GM12878 (cell line): ENCODE data around the gene PITX1.

Experiments used
- CHD1 ChIP-seq: IDR thresholded peaks from 2 replicates; pipeline ENCODE4 v1.6.1; 2012; ENCODE audit warnings: low read depth, low read length, improper control_type of control experiment
- EP300 ChIP-seq, 2 experiments: fragments of 150-350 bp in 1 of 2; IDR thresholded peaks; 2 replicates each; pipeline ENCODE4 v1.6.1; 2011 to 2012; ENCODE audit warnings: low read depth in 2 of 2, low read length in 2 of 2, borderline replicate concordance in 1 of 2, improper control_type of control experiment in 1 of 2, inconsistent platforms in 1 of 2; ENCODE audit not compliant: control insufficient read depth in 1 of 2
- EZH2 ChIP-seq: IDR thresholded peaks from 2 replicates; pipeline ENCODE4 v1.6.1; 2012; ENCODE audit warnings: low read depth, mild to moderate bottlenecking, control low read depth, inconsistent platforms, low read length, borderline replicate concordance; ENCODE audit not compliant: control insufficient read depth
- FOS ChIP-seq: IDR thresholded peaks from 3 replicates; pipeline ENCODE4 v1.6.1; 2011; ENCODE audit warnings: borderline replicate concordance; ENCODE audit not compliant: insufficient read length; ENCODE audit errors: extremely low read depth
- KAT2A ChIP-seq: conservative IDR thresholded peaks from 2 replicates; pipeline ENCODE4 v1.6.1; 2011; ENCODE audit warnings: low read depth, low read length; ENCODE audit not compliant: control insufficient read depth
- PAX5 ChIP-seq: IDR thresholded peaks from 2 replicates; pipeline ENCODE4 v1.6.1; 2011; ENCODE audit warnings: low read depth, low read length, borderline replicate concordance
- RAD21 ChIP-seq: IDR thresholded peaks from 2 replicates; pipeline ENCODE4 v1.6.1; 2011; ENCODE audit warnings: mild to moderate bottlenecking, low read depth, low read length, moderate library complexity; ENCODE audit not compliant: insufficient read depth
- SIN3A ChIP-seq: IDR thresholded peaks from 2 replicates; pipeline ENCODE4 v1.6.1; 2012; ENCODE audit warnings: low read depth, low read length, improper control_type of control experiment
- SP1 ChIP-seq: IDR thresholded peaks from one replicate; pipeline ENCODE4 v1.6.1; 2011; ENCODE audit warnings: low read depth, low read length
- SREBF1 ChIP-seq: IDR thresholded peaks from 2 replicates; pipeline ENCODE4 v1.6.1; 2012; ENCODE audit warnings: mild to moderate bottlenecking, low read length
- ZZZ3 ChIP-seq: IDR thresholded peaks from 2 replicates; pipeline ENCODE4 v1.6.1; 2011; ENCODE audit warnings: low read depth; ENCODE audit not compliant: control insufficient read depth, insufficient read length
- TF ChIP-seq, protein P1 (sequence below), 3 experiments: IDR thresholded peaks in 2 of 3; conservative IDR thresholded peaks in 1 of 3; 2 replicates each; pipeline ENCODE4 v1.5.1; 2011; ENCODE audit warnings: low read depth in 3 of 3, low read length in 3 of 3, mild to moderate bottlenecking in 3 of 3, control low read depth in 2 of 3, moderate library complexity in 2 of 3, inconsistent platforms in 1 of 3, mixed read lengths in 1 of 3; ENCODE audit not compliant: control insufficient read depth in 2 of 3, insufficient read depth in 1 of 3; ENCODE audit errors: extremely low read depth in 1 of 3

DNA sequence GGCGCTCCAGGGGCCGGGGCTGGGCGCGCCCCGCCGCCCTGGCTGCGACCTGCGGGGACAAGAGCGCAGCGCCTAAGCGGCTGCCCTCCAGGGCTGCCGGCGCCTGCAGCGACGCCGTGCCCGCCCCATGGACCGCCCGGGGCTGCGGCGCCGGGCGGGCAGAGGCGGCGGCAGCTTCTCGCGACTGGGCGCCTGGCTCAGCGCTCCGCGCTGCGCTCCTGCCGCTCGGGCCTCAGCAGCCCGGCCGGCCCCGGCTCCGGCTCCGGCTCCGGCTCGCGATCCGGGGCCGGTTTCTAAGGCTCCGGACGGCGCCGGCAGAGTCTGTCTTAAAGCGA is at the start of gene PITX1:
- TF ChIP-seq PAX5 (no peak), ZZZ3 (no peak), SP1 (no peak), FOS (no peak), EP300 (IDR thresholded peaks at IDR 0.05; ENCODE audit: borderline replicate concordance in 1 of 2, control insufficient read depth in 1 of 2, low read depth in 2 of 2, low read length in 2 of 2) (no peak), RAD21 (no peak), SIN3A (no peak), EZH2 (no peak), KAT2A (no peak), CHD1 (no peak), SREBF1 (no peak)
- TF ChIP-seq, protein P1, sequence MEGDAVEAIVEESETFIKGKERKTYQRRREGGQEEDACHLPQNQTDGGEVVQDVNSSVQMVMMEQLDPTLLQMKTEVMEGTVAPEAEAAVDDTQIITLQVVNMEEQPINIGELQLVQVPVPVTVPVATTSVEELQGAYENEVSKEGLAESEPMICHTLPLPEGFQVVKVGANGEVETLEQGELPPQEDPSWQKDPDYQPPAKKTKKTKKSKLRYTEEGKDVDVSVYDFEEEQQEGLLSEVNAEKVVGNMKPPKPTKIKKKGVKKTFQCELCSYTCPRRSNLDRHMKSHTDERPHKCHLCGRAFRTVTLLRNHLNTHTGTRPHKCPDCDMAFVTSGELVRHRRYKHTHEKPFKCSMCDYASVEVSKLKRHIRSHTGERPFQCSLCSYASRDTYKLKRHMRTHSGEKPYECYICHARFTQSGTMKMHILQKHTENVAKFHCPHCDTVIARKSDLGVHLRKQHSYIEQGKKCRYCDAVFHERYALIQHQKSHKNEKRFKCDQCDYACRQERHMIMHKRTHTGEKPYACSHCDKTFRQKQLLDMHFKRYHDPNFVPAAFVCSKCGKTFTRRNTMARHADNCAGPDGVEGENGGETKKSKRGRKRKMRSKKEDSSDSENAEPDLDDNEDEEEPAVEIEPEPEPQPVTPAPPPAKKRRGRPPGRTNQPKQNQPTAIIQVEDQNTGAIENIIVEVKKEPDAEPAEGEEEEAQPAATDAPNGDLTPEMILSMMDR (IDR thresholded peaks at IDR 0.05 in 2 of 3, conservative IDR thresholded peaks at IDR 0.05 in 1 of 3; ENCODE audit: control insufficient read depth in 2 of 3, extremely low read depth in 1 of 3, insufficient read depth in 1 of 3, low read depth in 3 of 3, low read length in 3 of 3), result no peak
